RWPE2 (cell line): ENCODE results near the gene KIAA1671.

Experiments
- ATAC-seq: fragments of 200-7000 bp; cut with Tn5 transposase; 3 replicates; pipeline ENCODE4 v1.9.1; 2021; ENCODE audit warnings: low read depth
- DNase-seq: peaks from one replicate; pipeline ENCODE4 v3.0.0-alpha.2; 2020; ENCODE audit warnings: low spot score
- H3K27ac ChIP-seq: fragments of 450-650 bp; 2 replicates; pipeline ENCODE4 v1.5.1; 2017; ENCODE audit warnings: mild to moderate bottlenecking; ENCODE audit not compliant: poor library complexity, severe bottlenecking
- H3K27me3 ChIP-seq: fragments of 250-450 bp; sonication (Bioruptor Pico); 2 replicates; pipeline ENCODE4 v1.5.1; 2021; ENCODE audit warnings: mild to moderate bottlenecking, moderate library complexity; ENCODE audit not compliant: insufficient read depth, poor library complexity, severe bottlenecking
- H3K36me3 ChIP-seq: fragments of 250-450 bp; sonication (Bioruptor Pico); 2 replicates; pipeline ENCODE4 v1.5.1; 2020; ENCODE audit warnings: low read depth, mild to moderate bottlenecking, moderate library complexity
- H3K4me1 ChIP-seq: fragments of 250-450 bp; sonication (Bioruptor Pico); 2 replicates; pipeline ENCODE4 v1.5.1; 2021; ENCODE audit warnings: mild to moderate bottlenecking, moderate library complexity; ENCODE audit not compliant: insufficient read depth, poor library complexity, severe bottlenecking
- H3K4me3 ChIP-seq: fragments of 250-450 bp; sonication (Bioruptor Pico); 2 replicates; pipeline ENCODE4 v1.5.1; 2021; ENCODE audit warnings: mild to moderate bottlenecking, moderate library complexity; ENCODE audit not compliant: severe bottlenecking
- H3K9me3 ChIP-seq: fragments of 250-450 bp; sonication (Bioruptor Pico); 2 replicates; pipeline ENCODE4 v1.5.1; 2021; ENCODE audit warnings: mild to moderate bottlenecking, moderate library complexity; ENCODE audit not compliant: severe bottlenecking
- CTCF ChIP-seq: fragments of 450-650 bp; IDR thresholded peaks from one replicate; pipeline ENCODE4 v1.5.1; 2017; ENCODE audit warnings: mild to moderate bottlenecking, moderate library complexity; ENCODE audit not compliant: poor library complexity, severe bottlenecking

Gene KIAA1671

GRCh38 chr22:25149014-25149413 lies 196.5 kb downstream of the KIAA1671 start:
- no peak for TF ChIP-seq CTCF
- no peaks in the 10 kb centered on the region for H3K9me3 ChIP-seq
- no peak overlapping the region for H3K4me3 ChIP-seq
- DNase-seq (no peak), ATAC-seq (no peak)
- H3K27me3 ChIP-seq, result no peaks in the 10 kb centered on the region
- no peak overlapping the region for H3K27ac ChIP-seq
- no peaks in the 10 kb centered on the region for H3K36me3 ChIP-seq
- peaks cover 4% of the 10 kb centered on the region for H3K4me1 ChIP-seq

- H3K4me3 ChIP-seq, result no peak overlapping the region
Measured at GRCh38 chr22:25153961-25154666, 201.6 kb downstream of the KIAA1671 start.

GRCh38 chr22:25154667-25154999 lies 202.1 kb downstream of the KIAA1671 start:
- no peak overlapping the region for H3K4me3 ChIP-seq
- no peak for DNase-seq
- no peak for ATAC-seq
- H3K27ac ChIP-seq, result peak overlapping the region; percentile 46
- H3K4me1 ChIP-seq, result peaks cover 12% of the 10 kb centered on the region
- H3K9me3 ChIP-seq, result no peaks in the 10 kb centered on the region
- no peaks in the 10 kb centered on the region for H3K27me3 ChIP-seq
- TF ChIP-seq CTCF, result no peak
- H3K36me3 ChIP-seq, result 0 out of 2 replicates have a peak, but pooled peaks cover 3% of the 10 kb centered on the region

More at GRCh38 chr22:25153961-25154666, 201.6 kb downstream of the KIAA1671 start:
- Histone ChIP-seq H3K9me3 (no peaks in the 10 kb centered on the region), H3K4me1 (peaks cover 12% of the 10 kb centered on the region), H3K27ac (peak overlapping the region; percentile 46), H3K27me3 (no peaks in the 10 kb centered on the region), H3K36me3 (0 out of 2 replicates have a peak, but pooled peaks cover 3% of the 10 kb centered on the region)
- ATAC-seq (peak; percentile 96), DNase-seq (peak; percentile 86)
- TF ChIP-seq CTCF, result no peak

- peaks cover 12% of the 10 kb centered on the region for H3K4me1 ChIP-seq
- no peak for ATAC-seq
- DNase-seq, result no peak
- no peaks in the 10 kb centered on the region for H3K27me3 ChIP-seq
- no peaks in the 10 kb centered on the region for H3K9me3 ChIP-seq
- 0 out of 2 replicates have a peak, but pooled peaks cover 3% of the 10 kb centered on the region for H3K36me3 ChIP-seq
- H3K27ac ChIP-seq, result no peak overlapping the region
- H3K4me3 ChIP-seq, result no peak overlapping the region
- TF ChIP-seq CTCF, result no peak
Measured at GRCh38 chr22:25156736-25157135, 204.2 kb downstream of the KIAA1671 start.

- peaks cover 12% of the 10 kb centered on the region for H3K4me1 ChIP-seq
- H3K27ac ChIP-seq, result no peak overlapping the region
- no peaks in the 10 kb centered on the region for H3K27me3 ChIP-seq
- H3K36me3 ChIP-seq, result 0 out of 2 replicates have a peak, but pooled peaks cover 3% of the 10 kb centered on the region
- no peak for TF ChIP-seq CTCF
- no peaks in the 10 kb centered on the region for H3K9me3 ChIP-seq
- DNase-seq (no peak), ATAC-seq (no peak)
- H3K4me3 ChIP-seq, result no peak overlapping the region
Measured at GRCh38 chr22:25159028-25159427, 206.5 kb downstream of the KIAA1671 start.
